HL-60/S4 treated with phorbol 12-myristate 13-acetate at 8.2 ng/mL for 4 days and 3 days (cell line): ENCODE results near the gene FFAR1.
"Not testable (repeated sequence)": the region's sequence is repeated elsewhere in the genome, so short reads cannot be mapped to it uniquely, and the experiment has no call there.

ENCODE experiments used
- in situ Hi-C: fragments of 300-500 bp; cut with MboI; formaldehyde crosslinking; loops from 2 replicates; pipeline ENCODE4 v1.15.0; 2022; ENCODE audit warnings: low sequenced_read_pairs

FFAR1 gene

DNA sequence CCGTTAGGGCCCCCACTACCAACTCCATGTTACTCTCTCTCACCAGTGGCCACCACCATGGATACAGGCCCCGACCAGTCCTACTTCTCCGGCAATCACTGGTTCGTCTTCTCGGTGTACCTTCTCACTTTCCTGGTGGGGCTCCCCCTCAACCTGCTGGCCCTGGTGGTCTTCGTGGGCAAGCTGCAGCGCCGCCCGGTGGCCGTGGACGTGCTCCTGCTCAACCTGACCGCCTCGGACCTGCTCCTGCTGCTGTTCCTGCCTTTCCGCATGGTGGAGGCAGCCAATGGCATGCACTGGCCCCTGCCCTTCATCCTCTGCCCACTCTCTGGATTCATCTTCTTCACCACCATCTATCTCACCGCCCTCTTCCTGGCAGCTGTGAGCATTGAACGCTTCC lies 11.1 kb downstream of the FFAR1 start:
- in situ Hi-C loops = loop anchor here (5.0 kb wide), 1 partner anchor 108 kb away; no protein-coding TSS in a partner anchor

DNA sequence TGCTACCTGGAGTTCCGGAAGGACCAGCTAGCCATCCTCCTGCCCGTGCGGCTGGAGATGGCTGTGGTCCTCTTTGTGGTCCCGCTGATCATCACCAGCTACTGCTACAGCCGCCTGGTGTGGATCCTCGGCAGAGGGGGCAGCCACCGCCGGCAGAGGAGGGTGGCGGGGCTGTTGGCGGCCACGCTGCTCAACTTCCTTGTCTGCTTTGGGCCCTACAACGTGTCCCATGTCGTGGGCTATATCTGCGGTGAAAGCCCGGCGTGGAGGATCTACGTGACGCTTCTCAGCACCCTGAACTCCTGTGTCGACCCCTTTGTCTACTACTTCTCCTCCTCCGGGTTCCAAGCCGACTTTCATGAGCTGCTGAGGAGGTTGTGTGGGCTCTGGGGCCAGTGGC lies 11.7 kb downstream of the FFAR1 start:
- in situ Hi-C loops = loop anchor here (5.0 kb wide), 1 partner anchor 108 kb away; no protein-coding TSS in a partner anchor

DNA sequence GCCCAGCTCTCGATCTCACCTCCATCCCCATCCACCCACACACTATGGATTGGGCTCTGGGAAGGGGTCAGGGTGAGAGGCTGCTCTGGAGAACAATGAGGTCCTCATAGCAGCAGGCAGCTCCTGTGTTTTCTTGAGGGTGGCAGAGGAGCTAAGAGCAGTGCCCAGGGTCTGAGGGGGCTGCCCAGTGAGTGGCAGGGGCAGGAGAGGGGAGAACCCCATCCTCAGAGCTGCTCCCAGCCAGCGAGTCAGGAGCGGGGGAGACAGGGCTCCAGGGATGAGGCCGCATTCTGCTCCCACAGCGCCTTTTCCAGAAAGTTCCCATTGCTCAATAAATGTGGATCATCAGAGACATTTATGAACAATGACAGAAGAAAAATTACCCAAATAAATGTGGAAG lies 12.4 kb downstream of the FFAR1 start:
- in situ Hi-C loops = not testable (repeated sequence)

DNA sequence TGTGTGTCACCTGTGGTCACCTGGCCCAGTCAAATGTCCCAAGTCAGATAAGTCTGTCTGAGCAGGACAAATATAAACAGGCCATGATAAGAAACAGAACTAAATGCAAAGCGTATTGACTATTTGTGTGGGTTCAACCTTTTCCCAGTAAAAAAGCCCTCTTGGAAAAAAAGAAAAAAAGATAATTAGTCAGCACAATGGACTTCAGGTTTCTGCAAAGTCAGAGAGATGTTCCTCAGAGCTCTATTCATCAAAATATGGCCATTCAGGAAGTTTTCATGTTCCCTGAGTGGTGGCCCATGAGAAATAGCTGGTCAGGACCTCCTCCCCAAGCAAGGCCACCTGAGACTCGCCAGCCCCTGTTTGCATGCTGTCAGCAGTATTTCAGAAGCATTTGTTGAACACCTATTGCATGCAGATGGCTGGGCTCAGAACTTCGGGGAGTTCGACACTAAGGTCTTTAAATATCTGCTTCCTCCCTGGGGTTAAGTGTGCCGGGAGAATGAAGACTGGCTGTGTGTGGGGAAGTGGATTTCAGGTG lies 13.2 kb downstream of the FFAR1 start:
- in situ Hi-C loops = no loop called here

DNA sequence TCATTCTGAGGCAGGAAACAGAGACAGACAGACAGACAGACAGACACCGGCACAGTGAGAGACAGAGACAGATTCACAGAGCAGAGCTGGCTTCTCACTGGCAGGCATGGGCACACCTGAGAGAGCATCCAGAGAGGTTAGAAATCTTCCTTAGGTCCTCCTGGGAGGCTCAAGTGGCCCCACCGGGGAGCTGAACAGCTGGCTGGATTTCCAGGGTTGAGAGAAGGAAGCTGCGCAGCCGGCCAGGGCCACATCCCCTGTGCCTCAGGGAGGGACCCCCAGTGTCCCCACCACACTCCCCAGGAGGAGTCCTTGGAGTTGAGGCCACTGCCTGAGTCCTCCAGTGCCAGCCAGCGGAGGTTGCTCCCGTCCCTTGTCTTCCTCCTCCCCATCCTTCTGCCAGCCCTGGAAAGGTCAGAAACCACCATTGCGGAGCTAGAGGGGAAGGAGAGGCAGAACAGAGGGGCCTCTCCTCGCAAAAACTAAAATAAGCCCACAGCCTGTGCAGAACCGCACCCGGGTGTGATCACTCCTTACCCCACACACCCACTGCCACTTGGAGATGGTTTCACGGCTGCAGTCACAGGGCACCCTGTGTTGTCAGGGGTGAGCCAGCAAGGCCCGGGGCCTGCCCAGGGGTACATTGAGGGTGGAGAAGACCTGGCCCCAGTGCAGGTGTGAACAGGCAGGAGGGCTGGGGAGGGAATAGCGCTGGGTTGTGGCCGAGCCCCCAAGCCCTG lies 14.7 kb downstream of the FFAR1 start:
- in situ Hi-C loops = no loop called here

DNA sequence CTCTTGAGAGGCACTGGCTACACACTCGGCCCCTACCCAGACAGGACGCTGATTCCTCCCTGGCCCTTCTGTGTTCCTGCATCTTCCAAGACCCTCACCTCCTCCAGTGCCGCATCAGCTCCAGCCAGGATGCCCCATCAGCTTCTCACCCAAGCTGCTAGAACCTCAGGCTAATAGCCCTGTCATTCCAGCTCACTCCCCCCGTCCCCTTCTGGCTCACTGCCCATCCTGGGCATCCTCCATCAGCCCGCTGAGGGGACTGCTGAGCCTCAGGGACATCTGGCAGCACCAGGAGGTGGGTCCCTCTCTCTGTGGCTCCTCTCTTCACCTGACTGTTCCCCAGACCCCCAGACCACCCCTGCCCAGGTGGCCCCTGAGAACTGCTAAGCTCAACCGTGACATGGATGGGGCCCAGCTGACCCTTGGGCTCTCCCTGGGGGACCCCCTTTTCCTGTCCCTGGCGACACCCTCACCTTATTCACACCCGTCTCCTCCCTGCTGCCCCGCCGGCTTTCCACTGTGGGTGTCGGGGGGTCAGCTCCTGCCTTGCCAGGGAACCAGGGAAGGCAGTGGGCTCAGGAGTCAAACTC lies 15.4 kb downstream of the FFAR1 start:
- in situ Hi-C loops = no loop called here

DNA sequence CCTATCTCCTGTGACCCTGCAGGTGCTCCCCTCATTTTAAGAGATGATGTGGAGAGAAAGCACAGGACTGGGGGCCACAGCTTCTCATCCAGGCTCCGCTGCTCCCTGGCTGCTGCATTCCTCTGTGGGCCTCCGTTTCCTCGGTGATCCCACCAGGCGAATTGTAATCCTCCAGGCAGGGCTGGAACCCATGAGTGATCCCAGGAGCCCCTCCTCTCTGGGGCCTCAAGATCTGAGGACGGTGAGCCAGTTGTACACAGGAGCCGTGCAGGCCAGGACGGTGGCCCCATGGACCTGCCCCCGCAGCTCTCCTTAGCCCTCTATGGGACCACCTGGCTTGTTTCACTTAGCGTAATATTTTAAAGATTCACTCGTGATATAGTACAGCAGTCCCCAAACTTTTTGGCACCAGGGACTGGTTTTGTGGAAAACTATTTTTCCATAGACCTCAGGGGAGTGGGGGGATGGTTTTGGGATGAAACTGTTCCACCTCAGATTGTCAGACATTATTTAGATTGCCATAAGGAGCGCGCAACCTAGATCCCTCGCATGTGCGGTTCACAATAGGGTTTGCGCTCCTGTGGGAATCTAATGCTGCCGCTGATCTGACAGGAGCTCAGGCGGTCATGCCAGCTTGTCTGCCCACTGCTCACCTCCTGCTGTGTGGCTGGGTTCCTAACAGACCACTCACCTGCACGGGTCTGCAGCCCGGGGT lies 16.2 kb downstream of the FFAR1 start:
- in situ Hi-C loops = no loop called here

DNA sequence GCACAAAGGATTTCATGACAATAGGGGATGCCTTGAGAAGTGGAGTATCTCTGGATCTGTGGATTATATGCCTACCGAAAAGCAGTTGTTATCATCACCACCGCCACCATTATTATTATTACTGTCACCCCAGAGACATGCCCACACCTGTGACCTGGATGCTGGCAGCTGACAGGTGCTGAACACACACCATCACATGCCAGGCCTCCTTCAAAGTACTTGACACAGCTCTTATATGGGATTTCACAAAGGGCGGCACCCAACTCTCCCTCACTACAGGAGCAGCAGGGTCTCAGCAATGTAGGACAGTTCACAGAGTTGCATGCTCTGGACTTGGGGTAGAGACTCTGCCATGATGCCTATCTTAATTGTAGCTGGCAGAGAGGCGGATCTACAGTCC lies 17.6 kb downstream of the FFAR1 start:
- in situ Hi-C loops = no loop called here

DNA sequence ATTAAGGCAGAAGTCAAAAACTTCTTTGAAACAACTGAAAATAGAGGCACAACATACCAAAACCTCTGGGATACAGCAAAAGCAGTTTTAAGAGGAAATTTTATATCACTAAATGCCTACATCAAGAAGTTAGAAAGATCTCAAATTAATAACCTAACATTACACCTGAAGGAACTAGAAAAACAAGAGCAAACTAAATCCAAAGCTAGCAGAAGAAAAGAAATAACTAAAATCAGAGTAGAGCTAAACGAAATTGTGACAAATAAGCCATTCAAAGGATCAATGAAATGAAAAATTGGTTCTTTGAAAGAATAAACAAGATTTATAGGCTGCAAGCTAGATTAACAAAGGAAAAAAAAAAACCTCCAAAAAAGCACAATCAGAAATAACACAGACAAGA lies 20.7 kb downstream of the FFAR1 start:
- in situ Hi-C loops = no loop called here

DNA sequence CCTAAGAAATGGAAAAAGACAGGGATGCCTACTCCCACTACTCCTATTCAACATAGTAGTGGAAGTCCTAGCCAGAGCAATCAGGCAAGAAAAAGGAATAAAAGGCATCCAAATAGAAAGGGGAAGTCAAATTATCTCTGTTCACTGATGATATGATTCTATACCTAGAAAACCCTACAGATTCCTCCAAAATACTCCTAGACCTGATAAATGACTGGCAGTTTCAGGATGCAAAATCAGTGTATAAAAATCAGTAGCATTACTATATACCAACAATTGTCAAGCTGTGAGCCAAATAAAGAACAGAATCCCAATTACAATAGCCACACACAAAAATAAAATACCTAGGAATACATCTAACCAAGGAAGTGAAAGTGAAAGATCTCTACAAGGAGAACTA lies 21.8 kb downstream of the FFAR1 start:
- in situ Hi-C loops = no loop called here

DNA sequence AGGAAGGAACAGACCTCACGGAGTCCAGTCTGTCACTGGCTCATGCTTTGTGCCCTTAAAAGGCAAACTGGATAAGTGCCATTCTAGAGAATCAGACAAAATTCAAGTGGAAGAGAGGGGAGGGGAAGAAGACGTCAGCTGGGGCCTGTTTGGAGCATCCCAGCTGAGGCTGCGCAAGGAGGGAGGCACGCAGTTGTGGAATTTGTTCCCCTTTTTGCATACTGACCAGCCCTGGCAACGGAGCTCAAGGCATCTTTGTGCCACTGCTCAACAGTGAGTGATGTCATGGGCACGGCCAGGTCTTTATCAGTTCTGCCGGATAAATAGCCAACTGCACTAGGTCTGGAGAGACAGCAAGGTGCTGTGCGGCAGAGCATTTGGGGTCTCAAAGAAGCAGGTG lies 23.0 kb downstream of the FFAR1 start, which contains the start of gene GPR42:
Gene GPR42, plus strand, starts transcription at position 347 of the 400 bp plus-strand sequence. CDS start 292 bp downstream, outside the sequence.
- in situ Hi-C loops = no loop called here

DNA sequence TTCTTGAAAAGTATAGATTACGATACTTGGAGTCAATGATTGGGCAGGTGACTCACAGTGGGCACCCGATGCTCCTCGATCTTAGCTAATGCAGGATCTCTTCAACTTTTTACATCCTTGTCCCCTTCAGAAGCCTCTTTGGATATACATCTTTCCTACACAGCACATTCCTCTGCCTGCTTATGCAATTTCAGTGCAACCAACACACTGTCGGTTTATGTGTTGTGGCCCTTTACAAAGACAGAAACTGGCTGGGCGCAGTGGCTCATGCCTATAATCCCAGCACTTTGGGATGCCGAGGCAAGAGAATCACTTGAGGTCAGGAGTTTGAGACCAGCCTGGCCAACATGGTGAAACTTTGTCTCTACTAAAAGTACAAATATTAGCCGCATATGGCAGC lies 25.8 kb downstream of the FFAR1 start:
- in situ Hi-C loops = no loop called here

DNA sequence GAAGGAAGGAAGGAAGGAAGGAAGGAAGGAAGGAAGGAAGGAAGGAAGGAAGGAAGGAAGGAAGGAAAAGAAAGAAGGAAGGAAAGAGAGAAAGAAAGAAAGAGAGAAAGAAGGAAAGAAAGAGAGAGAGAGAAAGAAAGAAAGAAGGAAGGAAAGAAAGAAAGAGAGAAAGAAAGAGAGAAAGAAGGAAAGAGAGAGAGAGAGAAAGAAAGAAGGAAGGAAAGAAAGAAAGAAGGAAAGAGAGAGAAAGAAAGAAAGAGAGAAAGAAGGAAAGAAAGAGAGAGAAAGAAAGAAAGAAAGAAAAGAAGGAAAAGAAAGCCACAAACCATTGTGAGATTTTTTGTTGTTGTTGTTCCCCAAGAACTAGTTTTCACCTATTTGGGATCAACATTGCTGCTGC lies 26.3 kb downstream of the FFAR1 start:
- in situ Hi-C loops = not testable (repeated sequence)

DNA sequence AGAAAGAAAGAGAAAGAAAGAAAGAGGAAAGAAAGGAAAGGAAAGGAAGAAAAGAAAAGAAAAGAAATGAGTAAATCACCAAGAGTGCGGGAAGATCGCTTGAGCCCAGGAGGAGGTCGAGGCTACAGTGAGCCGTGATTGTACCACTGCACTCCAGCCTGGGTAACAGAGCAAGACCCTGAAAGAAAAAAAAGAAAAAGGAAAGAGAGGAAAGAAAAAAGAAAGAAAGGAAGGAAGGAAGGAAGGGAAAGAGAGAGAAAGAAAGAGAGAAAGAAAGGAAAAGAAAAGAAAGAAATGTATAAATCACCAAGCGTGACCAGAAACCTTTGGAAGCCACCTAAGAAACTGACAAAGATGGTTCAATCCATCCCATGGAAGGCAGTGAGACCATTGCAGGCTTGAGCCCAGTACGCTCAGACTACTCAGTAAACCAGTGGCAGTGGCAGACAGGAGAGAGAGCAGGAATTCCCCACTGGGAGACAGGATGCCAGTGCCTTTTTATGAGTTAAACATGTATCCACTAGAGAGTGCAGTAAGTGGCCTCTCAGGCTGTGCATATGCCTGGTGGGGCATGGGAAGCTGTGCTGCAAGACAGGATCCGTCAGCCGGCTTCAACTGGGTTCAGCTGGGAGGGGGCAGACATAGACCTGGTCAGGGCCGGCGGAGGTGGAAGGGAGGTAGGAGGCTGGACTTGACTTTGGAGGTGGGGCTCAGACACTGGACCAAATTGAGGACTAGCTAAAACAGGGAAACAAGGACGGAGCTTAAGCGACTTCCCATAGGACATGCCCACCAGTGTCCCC lies 28.0 kb downstream of the FFAR1 start:
- in situ Hi-C loops = no loop called here

DNA sequence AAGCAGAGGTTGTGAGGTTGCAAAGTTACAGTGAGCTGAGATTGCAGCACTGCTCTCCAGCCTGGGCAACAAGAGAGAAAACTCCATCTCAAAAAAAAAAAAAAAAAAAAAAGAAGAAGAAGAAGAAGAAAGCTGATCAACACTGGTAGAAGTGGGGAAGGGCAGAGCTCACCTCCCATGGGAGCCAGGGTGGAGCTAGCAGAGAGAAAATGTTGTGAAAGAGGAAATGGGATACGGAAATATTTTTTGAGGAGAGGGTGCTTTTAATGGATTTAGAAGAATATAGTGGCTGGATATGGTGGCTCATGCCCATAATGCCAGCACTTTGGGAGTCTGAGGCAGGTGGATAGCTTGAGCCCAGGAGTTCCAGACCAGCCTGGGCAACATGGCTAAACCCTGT lies 30.0 kb downstream of the FFAR1 start:
- in situ Hi-C loops = no loop called here

DNA sequence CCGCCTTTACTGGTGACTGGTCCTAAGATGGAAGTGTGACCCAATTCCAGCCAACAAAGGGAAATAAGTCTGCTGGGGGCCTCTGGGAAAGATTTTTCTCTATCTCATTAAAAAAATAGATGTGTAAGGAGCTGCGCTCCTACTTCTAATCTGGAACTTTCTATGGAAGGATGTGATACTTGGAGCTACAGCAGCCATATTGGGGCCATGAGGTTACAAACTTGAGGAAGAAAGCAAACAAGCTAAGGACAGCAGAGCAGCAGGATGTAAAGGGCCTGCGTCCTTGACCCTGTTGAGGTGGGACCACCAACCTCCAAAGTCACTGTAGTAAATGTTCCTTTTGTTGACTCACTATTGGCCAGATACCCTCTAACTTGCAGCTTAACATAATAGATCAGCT lies 30.7 kb downstream of the FFAR1 start:
- in situ Hi-C loops = no loop called here

DNA sequence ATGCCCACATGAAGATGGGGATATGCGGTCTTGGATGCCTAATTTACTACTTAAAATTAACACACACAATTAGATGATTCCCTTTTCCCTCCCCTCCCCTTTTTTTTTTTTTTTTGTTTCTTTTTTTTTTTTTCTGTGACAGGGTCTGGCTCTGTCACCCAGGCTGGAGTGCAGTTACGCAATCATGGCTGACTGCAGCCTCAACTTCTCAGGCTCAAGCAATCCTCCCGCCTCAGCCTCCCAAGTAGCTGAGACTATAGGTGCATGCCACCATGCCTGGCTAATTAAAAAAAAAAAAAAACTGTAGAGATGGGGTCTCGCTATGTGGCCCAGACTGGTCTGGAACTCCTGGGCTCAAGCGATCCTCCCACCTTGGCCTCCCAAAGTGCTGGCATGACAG lies 31.8 kb downstream of the FFAR1 start:
- in situ Hi-C loops = not testable (repeated sequence)

DNA sequence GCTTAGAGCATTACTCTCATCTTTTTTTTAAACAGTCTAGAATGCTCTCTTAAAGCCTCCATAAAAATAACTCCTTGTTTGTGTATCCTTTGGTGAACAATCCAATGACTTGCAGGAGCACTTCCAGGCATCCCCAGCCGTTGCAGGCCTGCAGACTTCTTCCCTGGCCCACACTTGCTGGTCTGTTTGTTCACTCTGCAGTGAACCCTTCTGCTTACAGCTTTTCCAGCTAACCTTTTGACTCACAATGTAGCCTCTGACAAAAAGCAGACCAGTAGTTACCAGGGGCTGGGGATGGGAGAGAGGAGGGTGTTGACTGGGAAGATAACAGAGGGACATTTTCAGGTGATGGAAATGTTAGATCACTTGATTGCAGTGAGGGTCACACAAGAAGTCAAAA lies 32.3 kb downstream of the FFAR1 start:
- in situ Hi-C loops = no loop called here

DNA sequence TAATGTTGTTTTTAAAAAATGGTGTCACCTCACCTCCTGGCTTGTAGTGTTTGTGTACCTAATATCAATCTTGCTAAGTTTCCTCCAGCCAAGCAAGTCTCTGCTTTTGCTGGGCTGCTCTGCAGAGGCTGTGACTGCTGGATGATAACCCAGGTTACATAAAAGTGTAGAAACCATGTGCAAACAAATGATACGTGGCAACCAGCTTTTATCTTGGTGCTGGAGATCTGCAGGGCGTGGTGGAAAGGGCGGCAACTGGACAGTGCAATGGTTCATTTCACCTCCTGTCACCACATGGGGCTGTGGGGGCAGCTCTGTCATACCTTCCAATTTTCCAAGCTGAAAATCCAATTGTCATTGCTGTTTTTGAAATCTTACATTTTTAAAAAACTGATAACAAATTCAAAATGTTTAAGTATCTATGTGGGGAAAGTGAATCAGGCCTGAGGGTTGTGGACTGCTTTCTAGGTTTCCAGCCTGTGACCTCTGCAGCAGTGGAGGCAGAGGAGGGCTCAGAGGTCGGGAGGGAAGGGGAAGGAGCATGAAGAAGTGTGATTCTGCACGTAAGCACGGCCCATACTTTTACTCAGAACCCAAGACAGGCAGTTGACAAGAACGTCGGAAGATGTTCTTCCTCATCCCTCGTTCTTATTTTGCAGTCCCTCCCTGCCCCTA lies 32.9 kb downstream of the FFAR1 start:
- in situ Hi-C loops = no loop called here

DNA sequence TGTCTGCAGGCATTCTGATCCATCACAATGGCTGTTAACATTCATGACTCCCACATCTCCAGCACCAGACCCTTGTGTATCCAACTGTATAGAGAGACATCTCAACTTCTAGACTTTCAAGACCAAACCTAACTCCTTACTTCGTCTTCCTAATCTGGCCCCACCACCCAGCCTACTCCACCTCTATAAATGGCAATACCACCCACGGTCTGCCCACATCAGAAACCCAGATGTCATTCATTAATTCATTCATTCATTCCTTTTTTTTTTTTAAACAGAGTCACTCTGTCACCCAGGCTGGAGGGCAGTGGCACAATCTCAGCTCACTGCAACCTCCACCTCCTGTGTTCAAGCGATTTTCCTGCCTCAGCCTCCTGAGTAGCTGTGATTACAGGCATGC lies 33.6 kb downstream of the FFAR1 start:
- in situ Hi-C loops = no loop called here
